ENCODE results near the gene USH1G.

DNA sequence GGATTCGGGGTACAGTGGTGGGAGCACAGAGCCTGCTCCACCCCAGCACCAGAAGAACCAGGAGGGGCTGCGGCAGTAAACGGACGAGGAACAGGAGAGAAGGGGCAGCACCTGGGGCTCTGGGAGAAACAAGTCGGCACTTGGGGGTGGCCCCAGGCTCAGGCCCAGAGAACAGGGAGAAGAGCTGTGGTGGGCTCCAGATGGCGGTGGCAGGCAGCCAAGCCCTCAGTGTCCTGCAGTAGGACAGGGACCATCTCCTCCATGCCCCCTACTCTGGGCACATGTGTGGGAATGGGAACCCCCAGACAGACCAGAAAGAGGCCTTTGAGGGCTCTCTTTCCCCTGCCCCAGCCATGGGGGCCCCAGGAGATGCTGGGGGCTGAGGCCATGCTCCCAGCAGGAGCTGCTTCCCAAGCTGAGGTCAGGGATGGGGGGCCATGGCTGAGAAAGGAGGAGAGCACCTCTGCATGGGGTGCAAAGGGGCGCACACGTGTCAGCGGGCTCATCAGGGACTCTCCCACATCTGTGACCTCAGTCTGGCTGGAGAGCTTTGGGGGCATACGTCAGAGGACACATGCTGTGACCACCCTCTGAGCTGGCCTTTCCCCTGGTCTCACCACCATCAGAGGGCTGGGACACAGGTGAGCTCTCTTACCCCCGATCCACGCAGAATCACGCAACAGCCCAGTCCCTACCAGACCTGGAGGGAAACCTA is 6.8 kb downstream of the USH1G start:
- no peak for TF ChIP-seq POLR2AphosphoS5 (IDR thresholded peaks at IDR 0.05)
- TF ChIP-seq, protein P1, sequence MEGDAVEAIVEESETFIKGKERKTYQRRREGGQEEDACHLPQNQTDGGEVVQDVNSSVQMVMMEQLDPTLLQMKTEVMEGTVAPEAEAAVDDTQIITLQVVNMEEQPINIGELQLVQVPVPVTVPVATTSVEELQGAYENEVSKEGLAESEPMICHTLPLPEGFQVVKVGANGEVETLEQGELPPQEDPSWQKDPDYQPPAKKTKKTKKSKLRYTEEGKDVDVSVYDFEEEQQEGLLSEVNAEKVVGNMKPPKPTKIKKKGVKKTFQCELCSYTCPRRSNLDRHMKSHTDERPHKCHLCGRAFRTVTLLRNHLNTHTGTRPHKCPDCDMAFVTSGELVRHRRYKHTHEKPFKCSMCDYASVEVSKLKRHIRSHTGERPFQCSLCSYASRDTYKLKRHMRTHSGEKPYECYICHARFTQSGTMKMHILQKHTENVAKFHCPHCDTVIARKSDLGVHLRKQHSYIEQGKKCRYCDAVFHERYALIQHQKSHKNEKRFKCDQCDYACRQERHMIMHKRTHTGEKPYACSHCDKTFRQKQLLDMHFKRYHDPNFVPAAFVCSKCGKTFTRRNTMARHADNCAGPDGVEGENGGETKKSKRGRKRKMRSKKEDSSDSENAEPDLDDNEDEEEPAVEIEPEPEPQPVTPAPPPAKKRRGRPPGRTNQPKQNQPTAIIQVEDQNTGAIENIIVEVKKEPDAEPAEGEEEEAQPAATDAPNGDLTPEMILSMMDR (IDR thresholded peaks at IDR 0.05): no peak
